Small intestine (tissue), 7 donors: ENCODE measurements around the gene OMA1. TPM values are rescaled to one million over a fixed set of nuclear protein-coding genes. Genes with fewer than 3 reads are reported as not detected.
A peak's percentile ranks its signal among the peaks of the same experiment; 100 is the strongest.

Source experiments
- DNase-seq, 2 donors: peaks; one replicate each; pipeline versions ENCODE4 v3.0.0 to v3.0.0-alpha.2; 2013
- FAIRE-seq: peaks from 2 replicates; lab custom pipeline; 2012; peaks lifted over from hg19 to GRCh38; lab: Jason Lieb, UNC
- H3K27ac ChIP-seq, 3 donors: one replicate each; pipeline ENCODE4 v1.5.1; 2013; ENCODE audit warnings: low read length in 2 of 3, mild to moderate bottlenecking in 2 of 3, control low read depth in 1 of 3, inconsistent platforms in 1 of 3, low read depth in 1 of 3, moderate library complexity in 1 of 3
- H3K27me3 ChIP-seq, 3 donors: one replicate each; pipeline ENCODE4 v1.6.1; 2013; ENCODE audit warnings: low read length in 3 of 3, inconsistent platforms in 1 of 3; ENCODE audit not compliant: control insufficient read depth in 3 of 3, insufficient read depth in 3 of 3
- H3K36me3 ChIP-seq, 3 donors: one replicate each; pipeline ENCODE4 v1.6.1; 2013; ENCODE audit warnings: low read length in 3 of 3, inconsistent platforms in 1 of 3, low read depth in 1 of 3, mild to moderate bottlenecking in 1 of 3, moderate library complexity in 1 of 3; ENCODE audit not compliant: control insufficient read depth in 3 of 3, insufficient read depth in 2 of 3
- H3K4me1 ChIP-seq, 3 donors: one replicate each; pipeline ENCODE4 v1.6.1; 2013; ENCODE audit warnings: low read length in 2 of 3, inconsistent platforms in 1 of 3, low read depth in 1 of 3, mild to moderate bottlenecking in 1 of 3, moderate library complexity in 1 of 3; ENCODE audit not compliant: control insufficient read depth in 3 of 3, insufficient read depth in 2 of 3
- H3K4me3 ChIP-seq, 3 donors: one replicate each; pipeline ENCODE4 v1.5.1; 2013; ENCODE audit warnings: low read length in 3 of 3, control low read depth in 1 of 3, inconsistent platforms in 1 of 3, low read depth in 1 of 3, mild to moderate bottlenecking in 1 of 3, moderate library complexity in 1 of 3
- H3K9me3 ChIP-seq, 2 donors: one replicate each; pipeline ENCODE4 v1.6.1; 2013; ENCODE audit warnings: low read depth in 1 of 2, low read length in 1 of 2; ENCODE audit not compliant: control insufficient read depth in 2 of 2, insufficient read depth in 1 of 2
- WGBS, 3 donors: extraction: QIAGEN DNeasy Blood & Tissue Kit; methylation state at CpG; one replicate each; pipeline ENCODE4 v1.1.7; 2013; 5-methylcytosine and 5-hydroxymethylcytosine counted together
- polyA plus RNA-seq, 4 donors: library from polyadenylated mRNA; stranded (reverse) in 3 of 4; unstranded in 1 of 4; fragments of 200-250 nt in 3 of 4; fragments of 120-200 nt in 1 of 4; gene quantifications; one replicate each; pipeline versions ENCODE4 v1.2.1 to v1.2.3, GENCODE V29; 2013
- donor health status: healthy with polysubstance abuse.
- donor health status: control.
- donor health status: control.
- donor health status: Bipolar disorder and iron deficiency.
- donor health status: healthy.

OMA1 gene
- polyA plus RNA-seq, 4 donors = 7.3 to 39.9 (median 12.3) TPM

DNA sequence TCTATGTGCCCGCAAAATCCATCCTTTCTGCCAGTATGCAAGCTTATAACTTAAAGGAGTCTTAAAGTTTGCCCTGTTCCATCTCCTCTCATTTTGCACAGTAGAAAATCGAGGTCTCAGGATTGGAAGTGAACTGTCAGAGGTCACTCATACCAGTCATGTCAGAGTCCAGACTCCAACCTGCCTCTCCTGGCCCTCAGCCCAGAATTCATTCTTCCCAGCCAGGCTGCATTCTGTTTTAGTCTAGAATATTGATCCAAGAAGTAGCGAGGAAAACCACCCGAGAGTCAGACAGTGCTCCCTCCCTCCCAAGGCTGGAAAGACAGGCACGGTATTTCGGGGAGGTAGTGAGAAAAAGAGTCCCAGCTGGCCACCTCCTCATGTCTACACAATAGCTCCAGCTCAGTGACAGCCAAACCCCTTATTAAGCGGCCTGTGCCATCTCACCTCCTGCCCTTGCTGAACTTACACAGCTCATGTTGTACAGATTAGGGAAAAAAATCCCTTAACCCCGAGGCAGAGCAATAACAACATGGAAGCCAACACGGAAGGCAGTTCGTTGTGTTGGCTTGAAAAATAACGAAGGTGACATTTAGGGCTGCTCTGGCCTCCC is 89.4 kb downstream of the OMA1 start:
- no peak overlapping the region for H3K27ac ChIP-seq

DNA sequence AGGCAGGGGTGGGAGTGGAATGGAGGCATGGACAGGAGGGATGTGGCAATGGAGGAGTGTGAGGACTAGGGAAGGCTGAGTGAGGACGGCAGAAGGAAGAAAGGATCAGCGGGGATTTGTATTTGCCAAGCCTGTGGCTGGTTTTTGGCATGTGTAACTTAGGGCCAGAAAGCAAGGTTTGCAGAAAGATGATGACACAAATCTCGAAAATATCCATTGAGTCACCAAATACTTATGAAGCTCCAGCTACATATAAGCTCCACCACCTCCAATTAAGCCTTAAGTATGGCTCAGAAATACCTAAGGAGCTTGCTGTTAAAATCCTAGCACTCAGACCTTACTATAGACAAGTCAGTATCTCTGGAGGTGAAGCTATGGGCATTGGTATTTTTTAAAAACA is 90.1 kb downstream of the OMA1 start:
- H3K36me3 ChIP-seq = no peaks in the 10 kb centered on the region
- no peaks in the 10 kb centered on the region for H3K27me3 ChIP-seq
- H3K9me3 ChIP-seq = peaks cover 0 to 7% of the 10 kb centered on the region in 2 donors
- H3K4me1 ChIP-seq = no peaks in the 10 kb centered on the region
- H3K4me3 ChIP-seq = no peak overlapping the region
- 76 to 97% (median 82%) methylated on average over 3 of the region's 3 CpGs for WGBS, 3 donors
- no peak overlapping the region for H3K27ac ChIP-seq
- FAIRE-seq (no peak), DNase-seq (no peak)

More for the DNA sequence above, 89.4 kb downstream of the OMA1 start:
- 38 to 64% (median 54%) methylated on average over 11 of the region's 11 CpGs for WGBS, 3 donors
- peak in 1 of 2 donors; percentile 42 for DNase-seq
- H3K4me1 ChIP-seq = no peaks in the 10 kb centered on the region
- no peaks in the 10 kb centered on the region for H3K36me3 ChIP-seq
- FAIRE-seq = no peak
- no peak overlapping the region for H3K4me3 ChIP-seq
- H3K27me3 ChIP-seq = no peaks in the 10 kb centered on the region
- H3K9me3 ChIP-seq = peaks cover 0 to 7% of the 10 kb centered on the region in 2 donors

DNA sequence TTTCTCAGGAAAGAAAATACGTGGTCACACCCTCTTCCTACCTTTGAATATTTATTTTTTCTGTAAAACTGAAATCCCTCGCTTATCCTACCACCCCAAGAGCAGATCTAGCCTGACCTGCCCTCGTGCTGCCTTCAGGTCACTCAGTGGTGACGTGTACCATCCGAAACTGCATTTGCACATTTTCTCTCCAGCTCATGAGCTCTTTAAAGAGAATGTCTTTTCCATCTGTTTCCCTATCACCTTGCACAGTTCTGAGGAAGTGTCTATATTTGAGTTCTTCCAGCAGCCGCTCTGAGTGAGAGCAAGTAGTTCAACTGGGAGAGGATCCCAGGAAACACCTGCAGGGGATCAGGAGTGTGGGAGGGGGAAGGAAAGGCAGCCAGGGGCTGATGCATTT is 91.7 kb downstream of the OMA1 start:
- H3K27ac ChIP-seq = no peak overlapping the region
- no peaks in the 10 kb centered on the region for H3K36me3 ChIP-seq
- no peaks in the 10 kb centered on the region for H3K27me3 ChIP-seq
- H3K4me3 ChIP-seq = no peak overlapping the region
- WGBS, 3 donors = 76 to 92% (median 85%) methylated on average over 6 of the region's 6 CpGs
- FAIRE-seq = no peak
- H3K4me1 ChIP-seq = no peaks in the 10 kb centered on the region
- DNase-seq = no peak
- peaks cover 0 to 7% of the 10 kb centered on the region in 2 donors for H3K9me3 ChIP-seq

DNA sequence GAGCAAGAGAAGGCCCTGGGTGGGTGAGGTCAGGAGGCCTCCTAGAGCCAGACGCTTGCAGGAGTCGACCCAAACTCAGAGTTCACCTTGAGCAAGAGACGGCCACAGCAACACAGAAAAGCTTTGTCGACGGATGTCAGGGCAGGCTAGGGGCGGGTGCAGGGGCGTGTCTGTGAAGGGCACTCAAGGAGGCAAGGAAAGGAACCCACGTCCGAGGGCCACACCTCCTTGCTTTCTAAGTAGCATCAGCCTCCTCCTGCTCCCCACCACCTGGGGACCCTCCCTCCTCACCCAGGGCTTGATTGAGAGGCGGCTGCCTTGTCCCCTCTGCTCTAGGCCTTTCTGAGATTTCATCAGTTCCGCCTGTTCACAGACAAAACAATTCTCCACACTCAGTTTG is 92.1 kb downstream of the OMA1 start:
- DNase-seq (no peak), FAIRE-seq (no peak)
- Histone ChIP-seq H3K9me3 (peaks cover 0 to 4% of the 10 kb centered on the region in 2 donors), H3K27me3 (no peaks in the 10 kb centered on the region), H3K4me1 (no peaks in the 10 kb centered on the region), H3K36me3 (no peaks in the 10 kb centered on the region), H3K27ac (no peak overlapping the region), H3K4me3 (no peak overlapping the region)
- 58 to 80% (median 59%) methylated on average over 11 of the region's 11 CpGs for WGBS, 3 donors

DNA sequence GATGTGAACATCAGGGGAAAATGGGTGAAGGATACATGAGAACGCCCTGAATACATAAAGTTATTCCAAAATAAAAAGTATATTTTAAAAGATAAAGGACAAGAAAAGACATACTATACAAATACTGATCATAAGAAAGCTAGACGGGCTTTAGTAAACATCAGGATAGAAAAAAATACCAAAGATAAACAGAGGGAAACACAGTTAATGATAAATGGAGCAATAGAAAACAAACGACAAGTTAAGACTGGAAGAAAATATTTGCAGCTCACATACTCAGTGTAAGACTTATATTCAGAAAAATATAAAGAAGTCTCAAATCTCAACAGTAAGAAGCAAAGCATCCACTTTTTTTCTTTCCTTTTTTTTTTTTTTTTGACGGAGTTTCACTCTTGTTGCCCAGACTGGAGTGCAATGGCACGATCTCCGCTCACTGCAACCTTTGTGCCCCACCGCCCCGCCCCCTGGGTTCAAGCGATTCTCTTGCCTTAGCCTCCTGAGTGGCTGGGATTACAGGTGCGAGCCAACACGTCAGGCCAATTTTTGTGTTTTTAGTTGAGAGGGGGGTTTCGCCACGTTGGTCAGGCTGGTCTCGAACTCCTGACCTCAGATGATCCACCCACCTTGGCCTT is 94.8 kb downstream of the OMA1 start:
- no peaks in the 10 kb centered on the region for H3K9me3 ChIP-seq
- H3K4me3 ChIP-seq = no peak overlapping the region
- H3K27ac ChIP-seq = no peak overlapping the region
- WGBS, 3 donors = 57 to 81% (median 68%) methylated on average over 14 of the region's 14 CpGs
- H3K36me3 ChIP-seq = no peaks in the 10 kb centered on the region
- DNase-seq (no peak), FAIRE-seq (no peak)
- no peaks in the 10 kb centered on the region for H3K4me1 ChIP-seq
- no peaks in the 10 kb centered on the region for H3K27me3 ChIP-seq

DNA sequence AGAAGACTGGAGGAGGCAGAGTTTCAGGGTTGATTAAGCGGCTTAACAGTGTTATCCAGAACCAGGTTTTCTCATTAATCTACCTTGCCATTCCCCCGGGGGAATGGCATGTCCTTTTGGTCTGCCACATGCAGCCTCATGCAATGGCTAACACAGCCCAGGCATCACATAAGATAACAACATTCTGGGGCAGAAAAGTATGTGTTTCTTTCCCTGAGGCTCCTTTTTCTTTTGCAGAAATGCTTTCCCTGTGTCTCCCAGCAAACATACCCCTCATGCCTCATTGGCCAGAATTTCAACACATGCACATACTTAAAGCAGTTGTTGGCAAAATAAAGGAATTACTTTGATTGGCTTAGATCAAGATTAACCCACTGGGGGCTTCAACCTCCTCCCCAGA is 98.6 kb downstream of the OMA1 start:
- Histone ChIP-seq H3K9me3 (no peaks in the 10 kb centered on the region), H3K4me3 (no peak overlapping the region), H3K4me1 (no peaks in the 10 kb centered on the region), H3K36me3 (no peaks in the 10 kb centered on the region), H3K27me3 (no peaks in the 10 kb centered on the region), H3K27ac (no peak overlapping the region)
- DNase-seq (no peak), FAIRE-seq (no peak)
- WGBS, 3 donors = 57 to 87% (median 69%) methylated on average over 2 of the region's 2 CpGs

DNA sequence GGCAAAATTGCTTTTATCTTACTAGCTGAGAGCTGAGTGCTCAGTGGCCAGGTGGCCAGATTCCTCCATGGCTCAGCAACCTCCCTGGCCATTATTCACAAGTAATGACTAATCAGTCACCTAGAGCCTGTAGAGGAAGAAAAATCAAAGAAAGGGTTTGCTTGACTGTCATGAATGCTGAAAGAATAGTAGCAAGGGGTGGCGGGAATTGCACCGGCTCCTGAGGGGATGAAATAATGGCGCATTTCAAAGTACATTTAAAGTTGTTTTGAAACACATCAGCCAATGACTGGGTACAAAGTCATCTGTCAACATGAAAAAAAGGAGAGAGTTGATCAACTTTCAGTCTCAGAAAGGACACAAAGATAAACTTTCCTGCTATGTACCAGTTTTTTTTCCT is 99.5 kb downstream of the OMA1 start:
- WGBS, 3 donors = 89 to 92% (median 91%) methylated on average over 3 of the region's 3 CpGs
- DNase-seq = no peak
- H3K9me3 ChIP-seq = no peaks in the 10 kb centered on the region
- H3K36me3 ChIP-seq = no peaks in the 10 kb centered on the region
- no peaks in the 10 kb centered on the region for H3K4me1 ChIP-seq
- no peak overlapping the region for H3K27ac ChIP-seq
- no peak for FAIRE-seq
- no peaks in the 10 kb centered on the region for H3K27me3 ChIP-seq
- H3K4me3 ChIP-seq = no peak overlapping the region

DNA sequence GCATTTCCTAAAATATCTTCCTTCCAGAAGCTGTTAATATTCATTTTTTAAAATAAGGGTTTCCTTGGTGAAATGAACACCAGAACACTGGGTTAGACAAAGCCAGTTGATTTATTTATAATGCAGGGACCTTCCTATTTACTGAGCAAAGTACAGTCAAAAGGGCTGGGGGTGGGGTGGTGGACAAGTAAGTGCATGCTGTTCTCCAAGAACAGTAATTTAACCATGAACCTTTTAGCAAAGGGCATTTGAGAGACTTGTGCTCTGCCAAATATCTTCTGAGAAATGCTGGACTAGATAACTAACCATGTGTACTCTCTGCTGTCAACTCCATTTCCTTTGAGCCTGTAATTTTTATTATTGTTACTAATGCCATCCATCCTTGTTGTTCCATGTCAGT is 100.2 kb downstream of the OMA1 start:
- Histone ChIP-seq H3K36me3 (no peaks in the 10 kb centered on the region), H3K4me3 (no peak overlapping the region), H3K27ac (no peak overlapping the region), H3K9me3 (no peaks in the 10 kb centered on the region), H3K4me1 (no peaks in the 10 kb centered on the region), H3K27me3 (no peaks in the 10 kb centered on the region)
- DNase-seq (peak in 1 of 2 donors; percentile 21), FAIRE-seq (no peak)
